ENCODE data around the gene PLPPR3.
"Not testable (repeated sequence)": the region's sequence is repeated elsewhere in the genome, so short reads cannot be mapped to it uniquely, and the experiment has no call there.

Gene PLPPR3

DNA sequence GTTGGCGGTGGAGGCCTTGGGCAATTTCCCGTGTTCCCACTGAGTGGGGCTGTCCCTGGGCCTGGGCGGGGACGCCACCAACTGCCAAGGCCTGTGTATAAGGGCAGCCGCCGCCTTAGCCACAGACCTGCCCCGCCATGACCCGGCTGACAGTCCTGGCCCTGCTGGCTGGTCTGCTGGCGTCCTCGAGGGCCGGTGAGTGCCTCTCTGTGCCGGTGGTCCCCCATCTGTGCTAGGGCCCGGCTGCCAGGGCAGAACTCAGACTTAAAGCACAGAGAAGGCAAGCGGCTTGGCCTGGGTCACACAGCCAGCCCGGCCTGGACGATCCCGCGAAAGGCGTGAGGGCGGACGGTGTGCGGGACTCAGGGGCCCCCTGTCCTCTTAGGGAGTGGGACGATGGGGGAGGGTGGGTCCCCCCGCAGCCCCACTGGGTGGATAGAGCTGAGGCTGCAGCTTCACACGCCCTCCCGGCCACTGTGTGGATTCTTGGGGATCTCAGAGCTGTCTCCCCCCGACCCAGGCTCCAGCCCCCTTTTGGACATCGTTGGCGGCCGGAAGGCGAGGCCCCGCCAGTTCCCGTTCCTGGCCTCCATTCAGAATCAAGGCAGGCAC, 6.1 kb upstream of the PLPPR3 start, which contains the start of gene AZU1:
Gene AZU1, plus strand, starts transcription at position 128 of the 612 bp plus-strand sequence. Its CDS starts 10 bp downstream, at position 138.
- no peak for DNase-seq

DNA sequence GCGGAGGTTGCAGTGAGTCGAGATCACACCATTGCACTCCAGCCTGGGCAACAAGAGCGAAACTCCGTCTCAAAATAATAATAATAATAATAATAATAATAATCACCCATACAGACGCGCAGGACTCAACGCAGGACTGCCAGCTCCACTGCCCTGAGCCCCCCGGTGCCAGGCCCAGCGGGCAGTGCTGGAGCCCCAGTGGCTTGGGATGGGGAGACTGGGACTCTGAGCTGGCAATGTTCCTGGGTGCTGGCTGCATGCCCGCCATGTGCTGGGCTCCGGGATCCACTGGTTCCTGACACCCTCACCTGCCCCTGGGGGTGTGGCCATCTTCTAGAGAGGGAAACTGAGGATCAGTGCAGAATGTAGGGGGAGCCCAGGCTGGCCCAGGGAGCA, 5.6 kb upstream of the PLPPR3 start:
- DNase-seq, result no peak

DNA sequence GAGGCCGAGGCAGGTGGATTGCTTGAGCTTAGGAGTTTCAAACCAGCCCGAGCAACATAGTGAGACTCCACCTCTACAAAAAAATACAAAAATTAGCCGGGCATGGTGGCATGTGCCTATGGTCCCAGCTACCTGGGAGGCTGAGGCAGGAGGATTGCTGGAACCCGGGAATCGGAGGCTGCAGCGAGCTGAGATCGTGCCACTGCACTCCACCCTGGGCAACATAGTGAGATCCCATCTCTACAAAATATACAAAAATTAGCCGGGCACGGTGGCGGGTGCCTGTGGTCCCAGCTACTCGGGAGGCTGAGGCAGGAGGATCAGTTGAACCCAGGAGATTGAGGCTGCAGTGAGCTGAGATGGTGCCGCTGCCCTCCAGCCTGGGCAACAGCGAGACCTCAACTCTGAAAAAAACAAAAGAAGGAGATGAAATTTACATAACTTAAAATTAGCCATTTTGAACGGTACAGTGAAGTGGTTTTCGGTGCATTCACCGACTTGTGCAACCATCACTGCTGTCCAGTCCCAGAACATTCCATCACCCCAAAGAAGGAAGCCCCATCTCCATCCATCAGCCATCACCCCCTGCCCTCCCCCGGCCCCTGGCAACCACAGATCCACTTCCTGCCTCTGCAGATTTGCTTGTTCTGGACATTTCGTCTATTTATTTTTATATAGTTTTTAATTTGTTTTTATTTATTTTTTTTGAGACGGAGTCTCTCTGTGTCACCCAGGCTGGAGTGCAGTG, 4.3 kb upstream of the PLPPR3 start:
- DNase-seq, result no peak

DNA sequence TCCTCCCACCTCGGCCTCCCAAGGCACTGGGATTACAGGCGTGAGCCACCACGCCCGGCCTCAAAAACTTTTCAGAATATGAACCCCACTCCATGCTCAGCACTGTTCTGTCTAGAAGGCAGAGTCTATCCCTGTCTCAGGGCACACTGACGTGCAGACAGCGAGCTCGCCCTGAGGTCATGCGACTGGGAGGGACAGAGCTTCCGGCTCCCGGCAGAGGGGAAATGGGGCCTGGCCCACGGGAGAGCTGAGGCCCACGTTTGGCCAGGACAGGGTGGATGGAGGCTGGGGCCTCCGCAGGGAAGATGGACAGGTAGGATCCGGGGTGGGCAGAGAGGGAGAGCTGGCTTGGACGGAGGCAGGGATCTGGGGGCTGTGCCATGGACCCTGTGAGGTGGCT, 3.1 kb upstream of the PLPPR3 start:
- no peak for DNase-seq

DNA sequence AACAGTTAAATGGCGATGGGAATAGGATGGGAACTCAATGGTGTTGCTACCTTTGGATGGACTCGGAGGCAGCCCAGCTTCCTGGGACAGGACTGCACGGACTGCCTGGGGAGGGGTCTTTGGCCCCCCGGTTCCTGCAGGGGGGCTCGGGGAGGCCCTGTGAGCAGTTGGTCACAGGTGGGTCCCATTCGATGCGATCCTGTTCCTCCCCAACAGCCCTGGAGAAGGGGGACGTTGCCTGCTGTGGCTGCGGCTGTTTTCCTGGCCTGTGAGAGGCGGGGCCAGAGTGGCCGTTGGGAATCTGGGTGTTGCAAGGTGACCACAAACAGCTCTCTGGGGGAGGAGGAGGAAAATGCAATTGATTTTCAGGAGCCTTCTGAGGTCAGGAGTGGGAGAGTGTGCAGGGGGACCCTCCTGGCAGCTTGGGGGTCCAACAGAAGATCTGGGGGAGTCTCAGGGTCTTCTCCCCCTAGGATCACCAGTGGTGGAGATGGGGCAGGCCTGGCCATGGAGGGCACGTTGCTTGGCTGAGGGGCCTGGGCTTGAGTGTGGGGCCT, 1.9 kb upstream of the PLPPR3 start:
- DNase-seq, result no peak

DNA sequence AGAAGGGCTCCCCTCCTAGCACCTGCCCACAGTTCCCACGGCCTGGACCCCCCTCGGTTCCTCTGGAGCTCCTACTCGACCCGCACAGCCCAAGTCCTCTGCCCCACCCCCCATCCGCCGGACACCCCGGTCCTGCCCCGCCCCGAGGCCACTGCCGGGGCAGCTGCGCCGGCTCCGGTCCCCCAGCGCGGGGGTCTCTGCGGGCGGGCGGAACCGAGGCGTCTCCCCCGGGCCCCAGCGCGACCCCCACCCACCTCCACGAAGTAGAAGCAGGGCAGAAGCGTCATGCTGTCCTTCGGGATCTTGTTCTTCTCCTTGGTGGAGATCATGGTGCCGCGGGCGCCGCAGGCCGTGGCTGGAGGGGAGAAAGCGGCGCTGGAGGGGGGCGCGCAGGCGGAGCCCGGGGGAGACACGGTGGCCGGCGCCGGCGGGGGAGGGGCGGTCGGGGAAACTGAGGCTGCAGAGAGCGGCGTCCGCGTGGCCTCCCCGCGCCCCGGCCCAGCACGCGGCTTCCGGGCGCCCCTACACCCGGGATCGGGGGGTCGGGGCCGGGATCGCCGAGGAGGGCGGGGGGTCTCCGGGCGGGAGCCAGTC, 427 bp downstream of the PLPPR3 start:
- no peak for DNase-seq

DNA sequence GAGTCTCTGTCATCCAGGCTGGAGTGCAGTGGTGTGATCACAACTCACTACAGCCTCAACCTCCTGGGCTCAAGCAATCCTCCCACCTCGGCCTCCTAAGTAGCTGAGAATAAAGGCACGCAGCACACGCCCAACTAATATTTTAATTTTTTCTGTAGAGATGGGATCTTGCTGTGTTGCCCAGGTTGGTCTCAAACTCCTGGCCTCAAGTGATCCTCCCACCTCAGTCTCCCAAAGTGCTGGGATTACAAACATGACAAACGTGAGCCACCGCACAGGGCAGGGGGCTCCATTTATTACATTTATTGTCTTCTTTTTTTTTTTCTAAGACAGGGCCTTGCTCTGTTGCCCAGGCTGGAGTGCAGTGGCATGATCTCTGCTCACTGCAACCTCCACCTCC, 1.5 kb downstream of the PLPPR3 start:
- DNase-seq, result not testable (repeated sequence)

DNA sequence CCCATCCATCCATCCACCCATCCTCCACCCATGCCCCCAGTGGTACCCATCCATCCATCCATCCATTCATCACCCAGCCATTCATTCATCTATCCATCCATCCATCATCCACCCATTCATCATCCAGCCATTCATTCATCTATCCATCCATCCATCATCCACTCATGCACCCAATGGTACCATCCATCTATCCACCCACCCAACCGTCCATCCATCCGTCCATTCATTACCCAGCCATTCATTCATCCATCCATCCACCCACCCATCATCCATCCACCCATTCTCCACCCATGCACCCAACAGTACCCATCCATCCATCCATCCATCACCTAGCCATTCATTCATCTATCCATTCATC, 5.3 kb downstream of the PLPPR3 start:
- no peak for DNase-seq

DNA sequence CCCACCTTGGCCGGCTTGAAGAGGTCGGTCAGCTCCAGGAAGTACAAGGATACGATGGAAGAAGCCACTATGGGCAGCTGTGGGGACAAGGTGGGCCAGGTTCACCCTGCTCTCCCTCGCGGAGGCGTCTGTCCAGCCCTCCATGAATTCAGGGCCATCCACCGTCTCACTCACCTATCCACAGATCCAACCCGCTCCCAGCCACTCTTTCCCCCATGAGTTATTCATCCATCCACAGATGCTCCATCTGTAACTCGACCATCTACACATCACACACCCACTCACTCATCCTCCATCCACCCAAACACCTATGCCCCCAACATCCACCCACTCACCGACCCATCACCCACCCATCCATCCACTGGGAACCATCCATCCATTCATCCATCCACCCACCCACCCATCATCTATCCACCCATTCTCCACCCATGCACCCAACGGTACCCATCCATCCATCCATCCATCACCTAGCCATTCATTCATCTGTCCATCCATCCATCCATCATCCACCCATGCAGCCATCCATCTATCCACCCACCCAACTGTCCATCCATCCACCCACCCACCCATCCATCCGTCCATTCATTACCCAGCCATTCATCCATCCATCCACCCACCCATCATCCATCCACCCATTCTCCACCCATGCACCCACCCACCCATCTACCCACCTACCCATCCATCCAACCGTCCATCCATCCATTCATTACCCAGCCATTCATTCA, 5.8 kb downstream of the PLPPR3 start:
- no peak for DNase-seq

DNA sequence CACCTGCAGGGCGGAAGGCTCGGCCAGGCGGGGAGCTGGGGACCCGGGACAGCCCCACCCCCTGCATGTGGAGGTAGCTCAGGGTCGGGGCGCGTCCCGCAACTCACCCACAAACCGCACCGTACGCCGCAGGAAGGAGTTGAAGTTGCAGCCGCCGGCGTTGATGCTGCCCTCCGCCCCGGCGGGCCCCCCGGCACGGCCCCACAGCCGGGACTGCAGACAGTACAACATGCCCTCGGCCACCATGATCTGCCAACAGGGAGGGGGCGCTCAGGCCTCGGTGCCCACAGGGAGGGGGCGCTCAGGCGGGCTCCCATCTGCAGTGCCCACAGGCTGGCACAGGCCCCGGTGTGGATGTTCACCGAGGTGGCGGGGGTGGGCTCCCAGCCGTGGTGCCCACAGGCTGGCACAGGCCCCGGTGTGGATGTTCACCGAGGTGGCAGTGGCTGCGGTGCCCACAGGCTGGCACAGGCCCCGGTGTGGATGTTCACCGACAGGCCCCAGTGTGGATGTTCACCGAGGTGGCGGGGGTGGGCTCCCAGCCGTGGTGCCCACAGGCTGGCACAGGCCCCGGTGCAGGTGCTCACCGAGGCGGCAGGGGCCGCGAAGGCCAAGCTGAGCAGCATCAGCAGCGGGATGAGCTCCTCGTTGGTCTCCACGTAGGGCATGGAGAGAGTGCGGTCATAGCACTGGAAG, 6.5 kb downstream of the PLPPR3 start:
- no peak for DNase-seq

DNA sequence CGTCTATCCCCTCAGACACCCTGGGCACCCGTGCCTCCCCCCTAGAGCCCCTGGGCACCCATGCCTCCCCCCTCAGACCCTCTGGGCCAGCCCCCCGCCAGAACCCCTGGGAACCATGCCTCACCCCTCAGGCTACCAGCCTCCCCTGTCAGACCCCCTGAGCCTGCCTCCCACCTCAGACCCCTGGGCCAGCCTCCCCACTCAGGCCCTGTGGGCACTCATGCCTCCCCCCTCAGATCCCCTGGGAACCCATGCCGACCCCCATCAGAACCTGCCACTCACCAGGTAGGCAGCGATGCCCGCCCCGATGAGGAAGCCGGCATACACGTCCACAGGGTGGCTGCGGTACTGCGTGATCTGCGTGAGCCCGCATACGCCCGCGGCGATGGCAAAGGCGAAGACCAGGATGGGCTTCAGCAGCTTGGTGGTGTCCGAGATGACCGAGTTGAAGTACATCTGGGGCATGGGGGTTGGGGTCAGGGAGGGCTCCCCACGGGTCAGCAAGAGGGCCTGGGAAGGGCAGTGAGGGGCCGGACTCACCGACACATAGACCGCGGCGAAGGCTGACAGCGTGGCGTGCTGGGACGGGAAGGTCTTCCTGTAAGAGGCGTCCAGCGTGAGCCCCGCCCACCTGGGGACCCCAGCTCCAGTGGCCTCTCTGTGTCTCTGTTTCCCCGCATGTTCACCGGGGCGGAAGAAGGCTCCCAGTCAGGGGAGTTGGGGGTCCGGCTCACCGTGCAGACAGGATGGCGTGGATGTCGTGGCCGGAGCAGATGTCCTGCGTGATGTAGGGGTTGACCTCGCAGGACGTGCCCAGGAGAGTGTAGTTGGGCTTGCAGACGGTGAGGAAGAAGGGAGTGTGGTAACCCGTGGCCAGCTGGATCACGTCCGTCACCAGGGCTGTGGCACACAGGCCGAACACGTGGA, 7.3 kb downstream of the PLPPR3 start:
- no peak for DNase-seq

DNA sequence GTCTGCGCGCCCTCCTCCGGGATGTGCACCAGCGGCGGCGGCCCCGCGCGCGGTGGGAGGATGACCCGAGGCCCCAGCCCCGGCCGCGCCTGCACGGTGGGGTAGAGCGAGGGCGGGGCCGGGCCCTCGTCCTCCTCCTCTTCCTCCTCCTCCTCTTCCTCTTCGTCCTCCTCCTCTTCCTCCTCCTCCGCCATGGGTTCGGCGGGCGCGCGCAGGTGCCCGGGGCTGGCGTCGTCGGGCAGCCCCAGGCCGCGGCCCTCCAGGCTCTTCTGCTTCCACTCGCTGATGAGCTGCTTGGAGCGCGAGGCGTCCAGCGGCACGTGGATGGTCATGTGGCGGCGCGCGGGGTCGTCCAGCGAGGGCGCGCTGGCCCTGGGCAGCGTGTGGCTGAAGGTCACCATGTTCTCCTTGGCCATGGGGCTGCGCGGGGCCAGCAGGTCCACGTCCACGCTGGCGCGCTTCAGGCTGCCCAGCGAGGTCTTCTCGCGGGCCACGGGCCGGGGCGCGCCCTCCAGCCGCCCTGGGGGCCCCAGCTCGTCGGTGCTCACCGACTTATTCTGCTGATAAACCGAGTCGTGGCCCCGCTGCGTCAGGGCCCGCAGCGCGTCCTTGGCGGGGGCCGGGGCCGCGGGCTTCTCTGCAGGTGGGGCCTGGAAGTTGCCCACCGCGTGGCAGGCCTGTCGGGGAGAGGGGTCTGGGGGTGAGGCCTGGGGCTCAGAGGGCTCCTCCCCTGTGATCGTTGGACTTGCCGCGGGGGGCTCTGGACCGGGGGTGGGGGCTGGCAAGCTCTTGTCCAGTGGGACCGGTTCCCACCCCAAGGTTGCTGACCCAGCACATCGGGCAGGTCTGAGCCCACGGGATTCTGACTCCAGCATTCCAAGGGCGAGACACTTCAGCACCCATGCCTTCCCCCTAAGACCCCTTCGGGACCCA, 8.3 kb downstream of the PLPPR3 start:
- no peak for DNase-seq

DNA sequence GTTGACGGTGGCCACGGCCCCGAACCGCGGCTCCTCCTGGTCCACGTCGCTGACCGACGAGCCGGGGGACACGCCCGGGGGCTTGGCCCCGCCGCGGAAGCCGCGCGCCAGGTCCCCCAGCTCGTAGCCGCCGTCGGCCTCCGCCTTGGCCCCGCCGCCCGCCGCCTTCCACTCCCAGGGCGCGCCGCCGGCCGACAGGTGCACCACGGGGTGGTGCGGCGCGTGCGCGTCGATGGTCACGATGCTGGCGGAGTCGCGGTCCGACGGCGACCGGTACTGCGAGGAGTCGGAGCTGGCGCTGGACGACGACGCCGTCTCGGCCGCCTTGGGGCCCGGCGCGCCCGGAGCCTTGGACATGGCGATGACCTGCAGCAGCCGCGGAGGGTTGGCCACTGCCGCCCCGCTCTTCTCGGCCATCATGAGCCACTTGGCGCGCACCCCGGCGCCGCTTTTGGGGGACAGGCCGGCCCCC, 9.0 kb downstream of the PLPPR3 start:
- no peak for DNase-seq

DNA sequence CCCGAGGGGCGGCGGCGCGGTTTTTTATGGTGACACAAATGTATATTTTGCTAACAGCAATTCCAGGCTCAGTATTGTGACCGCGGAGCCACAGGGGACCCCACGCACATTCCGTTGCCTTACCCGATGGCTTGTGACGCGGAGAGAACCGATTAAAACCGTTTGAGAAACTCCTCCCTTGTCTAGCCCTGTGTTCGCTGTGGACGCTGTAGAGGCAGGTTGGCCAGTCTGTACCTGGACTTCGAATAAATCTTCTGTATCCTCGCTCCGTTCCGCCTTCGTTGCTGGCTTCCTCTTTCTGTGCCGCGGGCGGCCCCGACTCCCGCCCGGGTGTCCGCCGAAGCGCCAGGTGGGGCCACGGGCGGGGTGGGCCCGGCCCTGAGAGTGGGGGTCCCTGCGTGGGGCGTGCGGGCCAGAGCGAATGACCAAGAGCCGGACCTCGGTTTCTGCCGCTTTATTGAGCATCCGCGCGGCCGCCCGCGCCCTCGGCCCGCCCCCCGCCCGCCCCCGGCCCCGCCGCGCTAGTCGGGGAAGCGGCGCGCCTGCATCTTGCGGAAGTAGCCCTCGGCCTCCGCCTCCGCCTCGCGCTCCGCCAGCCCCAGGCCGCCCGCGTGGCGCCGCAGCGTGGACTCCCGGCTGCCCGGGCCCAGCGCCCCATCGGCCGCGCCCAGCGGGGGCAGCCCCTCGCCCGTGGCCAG, 9.6 kb downstream of the PLPPR3 start:
- no peak for DNase-seq

DNA sequence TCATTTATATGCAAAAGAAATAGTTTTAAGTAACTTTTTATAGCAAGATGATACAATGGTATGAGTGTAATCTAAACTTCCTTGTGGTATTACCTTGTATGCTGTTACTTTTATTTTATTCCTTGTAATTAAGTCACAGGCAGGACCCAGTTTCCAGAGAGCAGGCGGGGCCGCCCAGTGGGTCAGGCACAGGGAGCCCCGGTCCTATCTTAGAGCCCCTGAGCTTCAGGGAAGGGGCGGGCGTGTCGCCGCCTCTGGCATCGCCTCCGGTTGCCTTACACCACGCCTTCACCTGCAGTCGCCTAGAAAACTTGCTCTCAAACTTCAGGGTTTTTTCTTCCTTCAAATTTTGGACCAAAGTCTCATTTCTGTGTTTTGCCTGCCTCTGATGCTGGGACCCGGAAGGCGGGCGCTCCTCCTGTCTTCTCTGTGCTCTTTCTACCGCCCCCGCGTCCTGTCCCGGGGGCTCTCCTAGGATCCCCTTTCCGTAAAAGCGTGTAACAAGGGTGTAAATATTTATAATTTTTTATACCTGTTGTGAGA, 10.2 kb downstream of the PLPPR3 start:
- DNase-seq, result no peak

DNA sequence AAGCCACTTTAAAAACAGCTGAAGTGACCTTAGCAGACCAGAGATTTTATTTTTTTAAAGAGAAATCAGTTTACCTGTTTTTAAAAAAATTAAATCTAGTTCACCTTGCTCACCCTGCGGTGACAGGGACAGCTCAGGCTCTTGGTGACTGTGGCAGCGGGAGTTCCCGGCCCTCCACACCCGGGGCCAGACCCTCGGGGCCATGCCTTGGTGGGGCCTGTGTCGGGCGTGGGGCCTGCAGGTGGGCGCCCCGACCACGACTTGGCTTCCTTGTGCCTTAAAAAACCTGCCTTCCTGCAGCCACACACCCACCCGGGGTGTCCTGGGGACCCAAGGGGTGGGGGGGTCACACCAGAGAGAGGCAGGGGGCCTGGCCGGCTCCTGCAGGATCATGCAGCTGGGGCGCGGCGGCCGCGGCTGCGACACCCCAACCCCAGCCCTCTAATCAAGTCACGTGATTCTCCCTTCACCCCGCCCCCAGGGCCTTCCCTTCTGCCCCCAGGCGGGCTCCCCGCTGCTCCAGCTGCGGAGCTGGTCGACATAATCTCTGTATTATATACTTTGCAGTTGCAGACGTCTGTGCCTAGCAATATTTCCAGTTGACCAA, 10.8 kb downstream of the PLPPR3 start:
- no peak for DNase-seq

DNA sequence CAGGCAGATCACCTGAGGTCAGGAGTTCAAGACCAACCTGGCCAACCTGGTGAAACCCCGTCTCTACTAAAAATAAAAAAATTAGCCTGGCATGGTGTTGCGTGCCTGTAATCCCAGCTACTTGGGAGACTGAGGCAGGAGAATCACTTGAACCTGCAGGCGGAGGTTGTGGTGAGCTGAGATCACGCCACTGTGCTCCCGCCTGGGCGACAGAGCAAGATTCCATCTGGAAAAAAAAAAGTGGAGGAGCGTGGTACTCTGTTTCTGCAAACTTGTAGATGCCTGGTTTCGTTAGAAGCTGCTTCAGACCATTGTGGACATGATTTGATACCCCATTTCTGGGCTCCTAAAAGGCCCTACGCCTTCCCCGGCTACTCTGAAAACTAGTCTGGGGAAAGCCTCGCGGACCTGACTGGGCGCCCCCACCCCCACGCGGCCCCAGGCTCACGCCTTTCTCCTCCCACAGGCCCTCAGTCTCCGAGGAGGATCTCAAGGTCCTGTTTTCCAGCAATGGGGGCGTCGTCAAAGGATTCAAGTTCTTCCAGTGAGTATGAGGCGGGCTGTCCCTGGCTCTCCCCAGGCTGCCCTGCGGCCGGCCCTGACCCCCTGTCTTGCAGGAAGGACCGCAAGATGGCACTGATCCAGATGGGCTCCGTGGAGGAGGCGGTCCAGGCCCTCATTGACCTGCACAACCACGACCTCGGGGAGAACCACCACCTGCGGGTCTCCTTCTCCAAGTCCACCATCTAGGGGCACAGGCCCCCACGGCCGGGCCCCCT, 11.5 kb downstream of the PLPPR3 start:
- DNase-seq, result no peak

DNA sequence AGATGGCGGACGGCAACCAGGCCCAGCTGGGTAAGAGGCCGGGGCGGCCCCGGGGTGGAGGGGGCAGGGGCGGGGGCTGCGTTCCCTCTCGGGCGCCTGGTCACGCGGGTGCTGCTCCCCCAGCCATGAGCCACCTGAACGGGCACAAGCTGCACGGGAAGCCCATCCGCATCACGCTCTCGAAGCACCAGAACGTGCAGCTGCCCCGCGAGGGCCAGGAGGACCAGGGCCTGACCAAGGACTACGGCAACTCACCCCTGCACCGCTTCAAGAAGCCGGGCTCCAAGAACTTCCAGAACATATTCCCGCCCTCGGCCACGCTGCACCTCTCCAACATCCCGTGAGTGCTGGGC, 13.4 kb downstream of the PLPPR3 start:
- DNase-seq, result no peak
